Sigmoid colon (tissue), 7 donors: ENCODE results near the gene GABRR2. TPM values are rescaled to one million over a fixed set of nuclear protein-coding genes. Genes with fewer than 3 reads are reported as not detected.

Experiments
- DNase-seq: peaks from one replicate; pipeline ENCODE4 v3.0.0-alpha.2; 2019
- H3K27ac ChIP-seq, 4 donors: fragments of 200-600 bp; sonication (generic); one replicate each; pipeline ENCODE4 v1.5.1; 2016 to 2019; ENCODE audit warnings: mild to moderate bottlenecking in 1 of 4
- H3K27me3 ChIP-seq, 3 donors: fragments of 200-600 bp; sonication (generic); one replicate each; pipeline ENCODE4 v1.5.1; 2019; ENCODE audit warnings: mild to moderate bottlenecking in 1 of 3
- H3K36me3 ChIP-seq, 4 donors: fragments of 200-600 bp; sonication (generic); one replicate each; pipeline ENCODE4 v1.5.1; 2016 to 2019
- H3K4me1 ChIP-seq, 4 donors: fragments of 200-600 bp; sonication (generic); one replicate each; pipeline ENCODE4 v1.5.1; 2017 to 2019
- H3K4me3 ChIP-seq, 4 donors: fragments of 200-600 bp; sonication (generic); one replicate each; pipeline ENCODE4 v1.5.1; 2017 to 2019; ENCODE audit warnings: mild to moderate bottlenecking in 2 of 4, moderate library complexity in 1 of 4
- H3K9me3 ChIP-seq, 4 donors: fragments of 200-600 bp in 3 of 4; sonication (generic) in 3 of 4; one replicate each; pipeline versions ENCODE4 v1.5.1 to v1.6.1; 2013 to 2019
- CTCF ChIP-seq, 4 experiments: fragments of 450-650 bp in 3 of 4; fragments of 200-600 bp in 1 of 4; IDR thresholded peaks; one replicate each; pipeline ENCODE4 v1.5.1; 2016 to 2019; ENCODE audit warnings: antibody characterized with exemption in 4 of 4, mild to moderate bottlenecking in 3 of 4, moderate library complexity in 2 of 4
- EP300 ChIP-seq, 4 donors: sonication (generic); formaldehyde crosslinking; IDR thresholded peaks; one replicate each; pipeline ENCODE4 v1.6.1; 2017; ENCODE audit warnings: antibody characterized with exemption in 4 of 4
- POLR2A ChIP-seq, 2 donors: fragments of 450-650 bp; IDR thresholded peaks; one replicate each; pipeline ENCODE4 v1.6.1; 2016; ENCODE audit warnings: antibody characterized with exemption in 2 of 2, mild to moderate bottlenecking in 2 of 2, moderate library complexity in 2 of 2
- POLR2AphosphoS5 ChIP-seq, 4 donors: sonication (generic); formaldehyde crosslinking; IDR thresholded peaks; one replicate each; pipeline ENCODE4 v1.6.1; 2017; ENCODE audit warnings: antibody characterized with exemption in 4 of 4
- WGBS, 2 donors: extraction: QIAGEN DNeasy Blood & Tissue Kit; methylation state at CpG; one replicate each; pipeline ENCODE4 v1.1.7; 2013; 5-methylcytosine and 5-hydroxymethylcytosine counted together
- intact Hi-C: fragments of 100-400 bp; cut with DNase I; formaldehyde crosslinking; loops from one replicate; pipeline ENCODE4 v1.15.1; 2023
- polyA plus RNA-seq, 3 donors: library from polyadenylated mRNA; stranded (reverse); fragments of 200-250 nt; gene quantifications; one replicate each; pipeline ENCODE4 v1.2.3, GENCODE V29; 2013
- total RNA-seq, 4 donors: library from RNA; depleted of rRNA; stranded (reverse); fragments of >200 nt; gene quantifications; one replicate each; pipeline ENCODE4 v1.1.0, GENCODE V29; 2016
- donor health status: healthy with polysubstance abuse.
- donor health status: Bipolar disorder and iron deficiency.
- donor health status: healthy.

Gene GABRR2
- total and polyA plus RNA-seq, 7 donors: 0.36 to 2.8 (median 0.99) TPM; not detected in 2

GRCh38 chr6:89350281-89350966 is 35.3 kb upstream of the GABRR2 start:
- H3K4me3 ChIP-seq: peak overlapping the region in 2 of 4 donors; percentile 65 to 71
- 19 to 35% methylated on average over 4 of the region's 4 CpGs for WGBS, 2 donors
- intact Hi-C loops: loop anchor here (5.0 to 10.0 kb wide), 5 partner anchors 228 to 484 kb away; partner anchors contain the start of gene PNRC1
- no peaks in the 10 kb centered on the region for H3K9me3 ChIP-seq
- no peaks in the 10 kb centered on the region for H3K36me3 ChIP-seq
- H3K4me1 ChIP-seq: peaks cover 0 to 44% (median 36%) of the 10 kb centered on the region in 4 donors
- TF ChIP-seq EP300 (IDR thresholded peaks at IDR 0.05) (no peak), CTCF (IDR thresholded peaks at IDR 0.05) (no peak), POLR2AphosphoS5 (IDR thresholded peaks at IDR 0.05) (peak in 1 of 4 donors; percentile 51)
- peak overlapping the region in 3 of 4 donors; percentile 6 to 99 (median 94) for H3K27ac ChIP-seq
- no peaks in the 10 kb centered on the region for H3K27me3 ChIP-seq
- no peak for DNase-seq

GRCh38 chr6:89348372-89348771 is 33.3 kb upstream of the GABRR2 start:
- intact Hi-C loops: no loop called here
- DNase-seq: no peak
- no peaks in the 10 kb centered on the region for H3K27me3 ChIP-seq
- no peak overlapping the region for H3K4me3 ChIP-seq
- TF ChIP-seq POLR2A (IDR thresholded peaks at IDR 0.05): no peak
- no peak for TF ChIP-seq POLR2AphosphoS5 (IDR thresholded peaks at IDR 0.05)
- no peak for TF ChIP-seq CTCF (IDR thresholded peaks at IDR 0.05)
- TF ChIP-seq EP300 (IDR thresholded peaks at IDR 0.05): no peak
- peaks cover 0 to 52% (median 36%) of the 10 kb centered on the region in 4 donors for H3K4me1 ChIP-seq
- no peaks in the 10 kb centered on the region for H3K9me3 ChIP-seq
- H3K36me3 ChIP-seq: no peaks in the 10 kb centered on the region
- H3K27ac ChIP-seq: no peak overlapping the region
- 88 to 96% methylated on average over 1 of the region's 1 CpG for WGBS, 2 donors

GRCh38 chr6:89347825-89348224 is 32.7 kb upstream of the GABRR2 start:
- Histone ChIP-seq H3K27ac (no peak overlapping the region), H3K9me3 (no peaks in the 10 kb centered on the region), H3K4me1 (peaks cover 0 to 52% (median 36%) of the 10 kb centered on the region in 4 donors), H3K36me3 (no peaks in the 10 kb centered on the region), H3K4me3 (no peak overlapping the region), H3K27me3 (no peaks in the 10 kb centered on the region)
- TF ChIP-seq POLR2A (IDR thresholded peaks at IDR 0.05) (no peak), EP300 (IDR thresholded peaks at IDR 0.05) (no peak), CTCF (IDR thresholded peaks at IDR 0.05) (no peak), POLR2AphosphoS5 (IDR thresholded peaks at IDR 0.05) (no peak)
- no peak for DNase-seq
- 80 to 83% methylated on average over 2 of the region's 2 CpGs for whole genome bisulfite sequencing, 2 donors
- intact Hi-C loops: no loop called here

- TF ChIP-seq CTCF (IDR thresholded peaks at IDR 0.05): no peak
- TF ChIP-seq POLR2AphosphoS5 (IDR thresholded peaks at IDR 0.05): no peak
- no peak for TF ChIP-seq POLR2A (IDR thresholded peaks at IDR 0.05)
- no peak for TF ChIP-seq EP300 (IDR thresholded peaks at IDR 0.05)
- DNase-seq: no peak
- Histone ChIP-seq H3K27me3 (no peaks in the 10 kb centered on the region), H3K9me3 (no peaks in the 10 kb centered on the region), H3K4me1 (peaks cover 0 to 50% (median 33%) of the 10 kb centered on the region in 4 donors), H3K36me3 (peaks cover 5 to 10% (median 7%) of the 10 kb centered on the region in 4 donors), H3K27ac (no peak overlapping the region), H3K4me3 (no peak overlapping the region)
- intact Hi-C loops: no loop called here
- 95% methylated on average over 4 of the region's 4 CpGs for WGBS, 2 donors
Observed at GRCh38 chr6:89346433-89346832, 31.3 kb upstream of the GABRR2 start.
